HG03139 (cell line): ENCODE data around the gene GINS1.

Experiments
- ATAC-seq: cut with Tn5 transposase; IDR thresholded peaks from one replicate; pipeline ENCODE4 v1.9.1; 2021; ENCODE audit not compliant: unreplicated experiment

Gene GINS1

GRCh38 chr20:25491446-25492038, 84.1 kb downstream of the GINS1 start:
- no peak for ATAC-seq

- no peak for ATAC-seq
These were observed 85.7 kb downstream of the GINS1 start for GRCh38 chr20:25493137-25493536.

GRCh38 chr20:25493748-25494505, 86.5 kb downstream of the GINS1 start:
- ATAC-seq: no peak

- ATAC-seq: no peak
These were observed 87.2 kb downstream of the GINS1 start for GRCh38 chr20:25494506-25495188.

- no peak for ATAC-seq
These were observed 87.8 kb downstream of the GINS1 start for GRCh38 chr20:25495189-25495824.

- ATAC-seq: no peak
These were observed 88.9 kb downstream of the GINS1 start for GRCh38 chr20:25496165-25496967.

GRCh38 chr20:25496968-25497401, 89.5 kb downstream of the GINS1 start:
- no peak for ATAC-seq

- no peak for ATAC-seq
These were observed 90.3 kb downstream of the GINS1 start for GRCh38 chr20:25497586-25498279.
